DMS 273 treated with DMSO at 0.1 percent for 48 hours (cell line): ENCODE data around the gene TMEM273.

Experiments used
- DNase-seq: peaks from one replicate; lab custom pipeline; 2025; lab: John Stamatoyannopoulos, UW

The TMEM273 gene

DNA sequence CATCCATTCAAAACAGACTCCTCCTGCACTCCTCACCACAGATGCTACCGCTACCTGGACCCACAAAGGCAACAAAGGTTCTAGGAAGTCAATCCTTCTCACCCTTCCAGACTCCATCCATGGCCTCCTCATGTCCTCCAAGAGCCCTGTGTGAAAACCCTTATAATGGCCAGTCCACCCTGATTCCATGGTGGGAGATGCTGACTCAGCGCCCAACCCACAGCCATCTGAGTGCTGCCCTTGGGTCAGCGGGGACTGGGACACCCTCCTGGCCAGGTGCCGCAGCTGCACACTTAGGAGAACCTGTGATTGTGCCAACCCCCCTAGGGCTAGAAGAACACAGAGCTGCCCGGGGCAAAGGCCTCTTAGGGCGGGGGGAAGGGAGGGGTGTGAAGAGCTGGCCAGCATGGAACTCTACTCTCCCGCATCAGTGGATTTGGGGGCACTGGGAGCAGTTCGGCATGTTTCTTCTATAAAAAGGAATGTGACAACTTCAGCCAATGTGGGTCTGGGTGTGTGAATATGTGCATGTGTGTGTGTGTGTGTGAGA is 25.4 kb downstream of the TMEM273 start:
- DNase-seq: no peak

DNA sequence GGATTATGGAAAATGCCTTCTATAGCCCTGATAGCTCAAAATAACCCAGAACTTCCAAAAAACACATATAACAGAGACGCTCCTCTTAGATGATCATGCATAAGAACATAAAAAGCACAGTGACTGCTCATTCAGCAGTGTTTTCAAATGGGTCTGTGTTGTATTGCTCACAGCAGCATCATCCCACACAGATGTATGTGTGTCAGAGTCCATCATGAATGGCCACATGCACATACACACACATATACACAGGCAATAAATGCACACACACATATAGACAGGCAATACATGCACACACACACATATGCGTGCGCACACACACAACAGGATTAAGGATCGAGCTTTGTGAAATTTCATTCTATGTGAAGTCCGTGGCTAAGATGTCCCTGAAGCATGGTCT is 26.1 kb downstream of the TMEM273 start:
- no peak for DNase-seq

DNA sequence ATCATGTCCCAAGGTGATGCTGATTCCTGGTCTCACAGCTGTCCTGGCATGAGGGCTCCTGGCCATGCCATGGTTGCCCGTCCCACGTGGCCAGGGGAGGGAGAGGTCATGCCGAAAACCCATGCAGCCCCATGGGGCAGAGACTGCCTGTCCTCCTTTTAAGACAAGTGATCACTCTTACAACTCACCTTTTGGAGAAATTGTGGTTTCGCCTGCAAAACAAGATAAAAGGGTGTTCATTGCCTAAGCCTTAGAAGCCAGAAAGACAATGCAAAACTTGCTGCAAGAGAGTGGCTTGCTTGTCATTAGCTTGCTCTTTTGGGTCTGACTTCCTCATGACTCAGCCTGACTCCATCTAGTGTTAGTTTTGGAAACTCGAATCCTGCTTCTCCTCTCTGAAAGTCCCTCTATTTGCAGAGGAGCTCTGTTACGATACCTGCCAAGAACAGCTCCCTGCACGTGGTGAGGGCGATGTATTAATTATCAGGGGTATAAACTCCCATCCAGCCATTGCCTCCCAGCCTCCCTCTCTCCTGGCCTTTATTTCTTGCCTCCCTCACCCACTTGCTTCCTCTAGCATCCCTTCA is 26.7 kb downstream of the TMEM273 start:
- DNase-seq: no peak

DNA sequence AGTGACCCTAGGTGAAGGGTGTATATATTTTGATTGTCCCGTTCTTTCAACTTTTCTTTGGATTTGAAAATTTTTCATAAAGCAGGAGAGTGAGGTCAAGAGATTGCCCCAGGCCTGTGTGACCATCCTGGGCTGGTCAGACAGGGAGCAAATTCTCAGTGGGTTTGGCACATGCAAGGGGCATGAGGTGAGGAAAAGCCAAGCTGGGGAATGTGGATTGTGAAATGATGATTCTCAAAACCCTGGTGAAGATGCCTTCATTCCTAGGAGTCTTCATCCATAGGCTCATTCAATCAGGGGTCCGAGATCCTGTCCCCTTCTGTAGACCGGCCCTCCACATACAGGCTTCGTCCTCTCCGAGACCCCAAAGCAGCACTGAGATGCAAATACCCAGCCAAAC is 27.4 kb downstream of the TMEM273 start:
- no peak for DNase-seq

DNA sequence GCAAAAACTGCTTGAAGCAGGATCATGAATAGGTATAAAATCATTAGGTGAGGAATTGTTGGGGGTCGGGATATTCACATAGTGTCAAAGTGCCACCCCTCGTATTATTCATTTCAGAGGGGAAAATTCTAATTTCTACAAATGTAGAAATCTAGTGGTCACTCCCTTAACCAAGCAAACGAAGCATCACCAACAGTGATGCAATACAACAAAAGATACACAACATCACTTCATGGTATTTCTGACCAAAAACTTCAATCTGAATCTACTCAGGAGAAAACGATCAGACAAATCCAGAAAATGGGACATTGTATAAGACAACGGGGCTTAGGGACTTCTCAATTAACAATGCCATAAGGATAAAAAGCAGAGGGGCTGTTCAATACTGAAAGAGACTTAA is 28.1 kb downstream of the TMEM273 start:
- DNase-seq: no peak

DNA sequence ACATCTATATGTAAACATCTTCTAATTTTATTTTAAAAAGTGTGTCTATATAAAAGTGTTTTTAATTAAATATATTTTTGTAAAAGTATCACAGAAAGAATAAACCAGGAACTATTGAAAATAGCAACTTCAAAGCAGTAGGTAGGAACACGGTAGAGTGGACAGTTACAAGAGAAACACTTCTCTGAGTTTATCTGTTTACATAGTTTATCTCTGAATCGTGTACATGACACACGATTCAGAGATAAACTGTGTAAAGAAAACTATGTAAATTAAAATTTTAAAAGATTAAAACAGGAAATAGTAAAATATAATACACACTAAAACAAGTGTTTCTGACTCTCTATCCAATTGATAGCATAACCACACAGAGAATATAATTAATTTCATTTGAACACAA is 29.3 kb downstream of the TMEM273 start:
- DNase-seq: no peak

DNA sequence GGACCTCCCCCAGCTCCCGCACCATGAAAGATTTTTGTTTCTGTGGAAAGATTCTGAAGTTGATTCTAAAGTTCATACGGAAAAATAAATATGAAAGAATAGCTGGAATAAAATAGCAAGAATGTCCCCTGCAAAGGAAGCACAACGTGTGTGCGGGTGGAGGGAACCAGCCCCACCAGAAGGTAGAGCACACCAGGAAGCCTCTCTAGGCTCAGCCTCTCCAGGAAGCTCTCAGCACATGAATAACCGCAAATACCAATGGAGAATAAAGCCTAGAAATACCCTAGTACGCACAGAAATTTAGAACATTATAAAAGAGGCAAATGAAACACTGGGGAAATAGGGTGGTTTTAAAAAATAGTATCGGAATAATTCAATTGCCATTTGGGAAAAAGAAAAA is 29.8 kb downstream of the TMEM273 start:
- no peak for DNase-seq

DNA sequence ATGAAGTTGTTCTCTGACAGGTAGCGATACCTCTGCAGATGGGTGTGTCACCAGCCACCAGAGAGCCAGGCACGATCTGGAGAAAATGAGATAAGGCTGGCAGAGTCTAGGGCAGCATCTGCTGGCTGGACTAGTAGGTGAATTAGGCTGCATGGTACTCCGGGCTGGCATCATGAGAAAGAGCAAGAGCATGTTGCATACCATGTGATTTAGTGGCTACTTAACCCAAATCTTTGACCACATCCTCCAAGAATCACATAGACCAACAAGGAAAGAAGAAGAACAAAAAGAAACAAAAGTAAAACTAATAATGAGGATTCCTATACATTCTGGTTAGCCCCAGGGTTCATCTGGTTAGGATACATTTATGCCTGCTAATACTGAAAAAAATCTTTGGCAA is 31.0 kb downstream of the TMEM273 start:
- DNase-seq: no peak

DNA sequence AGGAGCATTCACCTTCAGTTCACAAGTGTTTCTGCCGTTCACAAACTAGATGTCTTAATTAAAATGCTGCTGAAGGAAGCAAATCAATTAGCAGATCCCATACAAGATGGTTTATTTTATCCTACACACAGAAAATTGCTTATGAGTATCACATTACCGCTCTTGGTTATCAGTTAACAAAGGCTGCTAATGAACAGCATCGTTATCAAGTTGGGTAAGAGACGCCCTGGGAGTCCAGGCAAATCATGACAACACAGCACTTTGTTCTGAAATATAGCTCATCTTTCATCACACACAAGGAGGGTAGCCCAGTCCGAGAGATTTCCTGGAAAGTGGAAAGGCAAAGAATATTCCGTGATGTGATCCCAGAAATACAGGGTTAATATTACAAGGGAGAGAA is 33.5 kb downstream of the TMEM273 start:
- DNase-seq: no peak

DNA sequence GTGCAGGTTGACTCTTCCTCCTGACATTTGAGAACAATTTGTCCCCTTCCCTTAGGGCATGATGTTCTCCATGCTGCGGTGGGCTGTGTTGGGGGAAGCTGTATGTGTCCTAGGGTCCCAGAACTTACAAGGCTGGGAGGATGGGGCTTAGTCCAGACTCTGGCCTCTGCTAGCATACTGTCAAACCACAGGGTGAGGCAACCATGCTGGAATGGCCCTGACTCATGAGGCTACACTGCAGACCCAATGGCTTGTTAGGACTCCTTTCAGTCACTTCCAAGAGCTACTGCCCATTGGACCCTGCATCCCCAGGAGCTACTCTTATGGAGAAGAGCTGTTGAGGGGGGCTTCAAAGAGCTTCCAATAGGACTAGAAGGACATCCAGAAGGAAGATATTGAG is 34.2 kb downstream of the TMEM273 start:
- no peak for DNase-seq

DNA sequence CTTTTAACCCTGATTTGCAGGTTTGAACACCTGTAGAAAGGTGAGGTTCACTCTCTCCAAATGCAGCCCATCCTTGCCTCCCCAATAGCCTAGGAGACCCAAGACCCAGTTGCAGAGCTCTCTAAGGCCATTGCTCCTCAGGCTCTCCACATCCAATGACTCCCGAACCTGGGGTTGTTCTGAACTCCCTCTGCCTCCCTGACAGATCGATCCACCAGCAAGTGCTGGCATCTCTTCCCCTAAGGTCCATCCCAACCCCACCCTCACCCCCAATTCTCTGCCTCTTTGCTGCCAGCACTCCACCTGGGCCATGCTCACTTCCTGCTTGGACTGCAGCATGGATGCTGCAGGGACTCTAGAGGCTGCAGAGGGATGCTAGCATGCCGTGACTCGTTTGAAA is 35.1 kb downstream of the TMEM273 start:
- no peak for DNase-seq

DNA sequence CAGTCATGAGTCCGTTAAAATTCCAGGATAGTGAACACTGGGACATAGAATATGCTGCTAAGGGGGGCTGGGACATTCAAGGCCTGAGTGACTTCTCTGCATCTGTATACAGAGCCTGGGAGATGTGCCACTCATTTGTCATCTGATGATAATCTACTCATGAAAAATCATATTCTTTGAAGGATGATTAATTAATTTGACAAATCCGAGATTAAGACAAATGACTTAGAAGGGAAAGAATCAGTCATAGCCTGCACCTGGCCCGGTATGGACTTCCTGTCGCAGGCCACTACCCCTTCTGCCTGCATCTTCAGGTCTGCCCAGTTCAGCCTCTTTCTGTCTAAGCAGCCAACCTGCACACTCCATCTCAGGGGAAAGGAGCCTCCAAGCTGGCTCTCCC is 35.5 kb downstream of the TMEM273 start:
- DNase-seq: no peak

DNA sequence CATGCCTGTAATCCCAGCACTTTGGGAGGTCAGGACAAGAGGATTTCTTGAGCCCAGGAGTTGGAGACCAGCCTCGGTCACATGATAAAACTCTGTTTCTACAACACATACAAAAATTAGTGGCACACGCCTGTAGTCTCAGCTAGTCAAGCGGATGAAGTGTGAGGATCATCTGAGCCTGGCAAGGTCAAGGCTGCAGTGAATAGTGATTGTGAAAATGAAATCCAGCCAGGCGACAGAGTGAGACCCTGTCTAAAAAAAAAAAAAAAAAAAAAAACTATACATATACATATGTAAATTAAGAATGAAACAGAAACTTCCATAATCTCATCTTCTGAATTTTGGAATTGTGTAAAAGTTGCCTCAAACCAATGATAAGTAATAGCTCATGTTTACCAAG is 36.2 kb downstream of the TMEM273 start:
- DNase-seq: no peak

DNA sequence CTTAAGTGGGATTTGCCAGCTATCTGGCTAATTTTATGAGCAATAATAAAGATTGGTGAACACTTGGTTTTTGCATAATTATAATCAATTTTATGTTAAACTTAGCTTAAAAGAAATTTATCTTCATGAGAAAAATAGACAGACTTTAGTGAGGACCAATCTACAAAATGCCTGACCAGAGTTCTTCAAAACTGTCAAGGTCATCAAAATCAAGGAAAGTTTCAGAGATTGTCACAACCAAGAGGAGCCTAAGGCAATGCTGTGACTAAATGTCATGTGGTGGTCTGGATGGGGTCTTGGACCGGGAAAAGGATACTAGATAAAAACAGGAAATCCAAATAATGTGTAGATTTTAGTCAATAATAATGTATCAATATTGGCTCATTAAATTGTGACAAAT is 36.7 kb downstream of the TMEM273 start:
- DNase-seq: no peak

DNA sequence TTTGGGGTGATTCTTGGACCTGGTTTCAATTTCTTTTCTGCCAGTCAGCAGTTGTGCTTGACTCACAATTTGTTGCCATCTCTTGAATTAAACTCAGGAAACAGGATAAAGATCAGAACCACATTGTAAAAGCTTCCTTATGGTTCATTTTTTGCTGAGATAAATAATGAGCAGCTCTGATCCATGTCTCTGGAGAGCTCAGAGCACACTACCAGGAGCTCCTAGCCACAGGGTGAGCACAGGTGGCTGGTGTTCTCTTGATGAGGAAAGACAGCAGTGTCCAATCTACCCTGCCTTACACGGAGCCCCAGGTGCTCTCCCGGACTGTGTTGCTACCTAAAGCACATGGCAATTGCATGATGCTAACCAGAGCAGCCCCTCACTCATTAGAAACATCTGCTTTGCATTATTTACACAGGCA is 37.2 kb downstream of the TMEM273 start:
- no peak for DNase-seq

DNA sequence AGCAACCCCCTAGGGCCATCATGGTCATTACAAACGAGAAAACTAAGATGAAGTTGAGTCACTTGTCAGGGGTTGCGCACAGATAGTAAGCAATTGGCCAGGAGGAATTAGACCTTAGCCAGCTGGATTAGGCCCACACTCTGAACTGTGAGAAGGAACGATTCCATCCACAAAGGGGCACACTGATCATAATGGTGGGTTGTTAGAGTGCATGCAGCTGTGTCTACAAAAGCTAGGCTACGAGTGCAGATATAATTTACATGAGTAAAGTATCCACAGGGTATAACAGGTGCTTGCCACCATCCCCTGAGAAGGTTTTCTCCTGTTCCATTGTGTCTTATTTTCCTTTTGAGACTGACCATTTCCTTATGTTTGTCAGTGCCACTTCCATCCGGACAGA is 37.8 kb downstream of the TMEM273 start:
- no peak for DNase-seq

DNA sequence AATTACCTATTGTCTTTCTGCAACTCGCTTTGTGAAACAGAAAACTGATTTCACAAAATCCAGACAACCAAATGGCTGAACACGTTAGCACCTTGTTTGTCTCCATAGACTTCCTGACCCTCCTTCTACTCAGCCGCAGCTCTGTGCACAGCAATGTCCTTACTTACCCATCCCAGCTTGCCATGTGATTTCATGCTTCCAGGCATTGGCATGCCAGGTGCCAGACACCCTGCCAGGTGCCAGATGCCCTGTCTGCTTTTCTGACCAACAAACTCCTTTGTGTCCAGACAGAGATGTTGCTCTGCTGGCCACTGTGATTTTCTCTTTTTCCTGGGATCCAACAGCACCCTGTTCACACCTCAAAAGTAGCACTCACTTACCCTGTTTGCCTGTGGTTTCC is 38.3 kb downstream of the TMEM273 start:
- DNase-seq: no peak

DNA sequence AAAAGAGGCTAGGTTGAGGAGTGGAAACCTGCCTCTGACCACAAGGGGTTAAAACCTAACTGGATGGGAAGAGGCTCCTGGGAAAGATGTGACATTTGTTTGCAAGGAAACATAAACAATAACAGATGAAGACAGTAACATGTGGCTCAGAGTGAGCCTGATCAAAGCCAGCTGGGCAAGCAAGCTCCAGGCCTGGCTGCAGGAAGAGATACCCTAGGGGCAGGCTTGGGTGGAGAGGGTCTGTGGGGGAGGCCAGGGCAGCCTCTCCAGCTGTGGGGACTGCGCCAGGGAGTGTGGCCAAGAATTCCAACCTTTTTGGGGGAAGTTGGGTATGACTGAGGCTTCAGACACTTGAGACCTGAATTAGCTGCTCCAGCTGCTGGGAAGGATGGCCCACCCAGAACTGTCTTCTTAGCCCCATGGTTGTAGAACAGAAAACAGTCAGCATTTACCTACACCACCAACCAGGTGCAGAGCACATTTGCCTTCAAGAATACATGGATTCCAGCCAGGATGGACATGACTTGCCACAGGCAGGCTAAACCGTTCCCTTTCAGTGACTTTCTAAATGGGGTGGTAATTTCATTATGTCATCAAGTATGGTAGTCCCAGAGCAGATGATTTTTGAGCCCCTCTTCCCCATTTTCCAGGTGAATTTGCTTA is 44.0 kb downstream of the TMEM273 start:
- DNase-seq: no peak

DNA sequence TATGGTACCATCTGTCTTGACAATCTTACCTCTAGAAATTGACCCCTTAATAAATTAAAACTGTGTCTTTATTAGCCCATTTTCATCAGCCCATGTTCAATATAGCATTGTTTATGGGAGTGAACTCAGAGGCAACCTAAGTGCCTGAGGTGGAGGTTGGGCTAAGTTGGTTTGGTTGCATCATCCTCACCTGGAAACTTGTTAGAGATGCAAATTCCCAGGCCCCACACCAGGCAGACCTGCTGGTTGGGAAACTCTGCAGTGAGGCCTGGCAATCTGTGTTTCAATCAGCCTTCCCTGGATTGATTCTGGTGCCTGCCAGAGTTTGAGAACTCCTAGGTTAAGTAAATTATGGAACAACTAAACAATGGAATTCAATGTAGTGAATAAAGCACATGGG is 44.9 kb downstream of the TMEM273 start:
- DNase-seq: no peak

DNA sequence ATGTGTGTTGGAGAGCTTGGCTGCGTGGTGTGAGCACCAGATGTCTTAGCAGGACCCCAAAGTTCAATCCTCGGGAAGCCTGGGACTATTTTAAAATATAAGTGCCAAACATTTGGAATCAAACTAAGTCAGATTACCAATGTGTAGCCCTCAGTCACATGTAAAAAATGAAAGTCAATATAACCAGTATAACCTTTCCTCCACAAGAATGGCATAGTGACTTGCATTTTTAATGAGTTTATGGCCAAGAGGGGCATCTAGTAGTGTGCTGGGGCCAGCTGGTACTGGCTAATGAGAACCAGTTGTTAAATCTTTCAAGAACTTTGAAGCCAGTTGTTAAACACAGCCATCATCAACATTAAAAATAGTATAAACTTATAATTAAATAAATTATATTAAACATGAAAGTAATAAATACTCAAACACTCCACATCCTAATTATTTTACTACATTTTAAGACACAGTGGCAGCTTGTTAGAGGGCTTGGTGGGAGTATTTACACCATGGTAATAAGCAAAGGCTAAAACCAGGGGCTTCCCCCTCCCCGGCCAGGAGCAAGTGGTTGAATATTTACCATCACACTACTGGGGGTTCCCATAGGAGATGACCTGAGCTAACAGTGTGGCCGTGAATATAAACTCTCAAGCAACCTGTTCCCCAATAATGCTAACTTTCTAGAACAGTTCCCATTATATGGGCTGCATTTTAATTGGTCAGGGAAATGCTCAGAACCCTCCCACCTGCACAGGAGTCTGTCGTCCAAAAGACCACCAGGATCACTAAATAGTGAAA is 46.5 kb downstream of the TMEM273 start:
- no peak for DNase-seq

DNA sequence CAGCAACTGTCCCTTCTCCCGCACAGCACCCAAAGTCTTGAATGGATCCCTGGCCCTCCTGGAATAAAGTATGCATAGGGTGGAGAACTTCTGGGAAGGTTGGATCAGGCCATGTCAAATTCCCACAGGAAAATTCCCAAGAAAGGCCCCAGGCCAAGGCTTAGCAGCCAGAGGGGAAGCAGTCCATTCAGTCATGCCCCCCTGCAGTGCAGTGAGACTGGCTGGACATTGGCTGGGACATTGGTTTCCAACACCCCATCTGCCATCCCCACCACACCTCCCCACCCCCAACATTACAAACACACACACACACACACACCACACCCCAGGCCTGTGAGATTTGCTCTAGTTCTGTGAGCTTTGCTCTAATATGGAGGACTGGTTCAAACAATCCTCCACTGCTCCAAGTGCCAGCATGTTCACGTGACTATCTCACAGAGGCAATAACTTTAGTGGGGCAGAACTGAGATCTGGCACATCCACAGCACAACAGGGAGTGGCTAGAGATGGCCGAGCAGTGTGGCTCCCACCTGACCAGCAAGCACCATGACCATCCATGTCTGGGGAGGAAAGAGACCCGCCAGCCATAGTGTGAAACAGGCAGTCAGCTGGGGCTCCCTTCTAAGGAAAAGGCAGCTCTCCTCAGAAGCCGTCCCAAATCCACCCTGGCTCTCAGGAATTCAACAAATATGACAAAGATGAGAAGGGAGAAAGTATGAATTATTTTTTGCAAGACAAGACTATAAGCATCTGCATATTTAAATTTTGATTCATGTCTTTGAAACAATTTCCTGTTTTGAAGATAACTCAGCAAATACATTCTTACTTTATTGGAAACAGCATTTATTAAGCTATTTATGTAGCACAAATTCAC is 47.6 kb downstream of the TMEM273 start:
- DNase-seq: no peak

DNA sequence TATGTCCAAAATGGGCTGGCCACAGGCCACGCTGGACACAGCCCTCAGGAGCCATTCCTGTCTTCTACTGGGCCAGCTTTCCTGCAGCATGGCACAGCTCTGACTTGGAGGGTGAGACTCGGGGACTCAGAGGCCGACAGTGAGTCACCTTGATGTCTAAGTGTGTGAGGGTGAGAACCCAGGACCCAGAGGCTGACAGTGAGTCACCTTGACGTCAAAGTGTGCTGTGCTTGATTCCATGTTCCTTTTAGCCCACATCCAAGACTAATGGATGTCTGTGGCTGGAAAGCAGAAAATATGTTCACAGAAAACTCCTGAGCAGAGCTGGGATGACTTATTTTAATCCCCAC is 48.4 kb downstream of the TMEM273 start:
- DNase-seq: no peak
